GM19395 (cell line): Measurements from ENCODE around the gene GABBR2.

ENCODE experiments used
- ATAC-seq: cut with Tn5 transposase; IDR thresholded peaks from one replicate; pipeline ENCODE4 v1.9.1; 2021; ENCODE audit warnings: mild to moderate bottlenecking, moderate library complexity; ENCODE audit not compliant: unreplicated experiment

The GABBR2 gene

DNA sequence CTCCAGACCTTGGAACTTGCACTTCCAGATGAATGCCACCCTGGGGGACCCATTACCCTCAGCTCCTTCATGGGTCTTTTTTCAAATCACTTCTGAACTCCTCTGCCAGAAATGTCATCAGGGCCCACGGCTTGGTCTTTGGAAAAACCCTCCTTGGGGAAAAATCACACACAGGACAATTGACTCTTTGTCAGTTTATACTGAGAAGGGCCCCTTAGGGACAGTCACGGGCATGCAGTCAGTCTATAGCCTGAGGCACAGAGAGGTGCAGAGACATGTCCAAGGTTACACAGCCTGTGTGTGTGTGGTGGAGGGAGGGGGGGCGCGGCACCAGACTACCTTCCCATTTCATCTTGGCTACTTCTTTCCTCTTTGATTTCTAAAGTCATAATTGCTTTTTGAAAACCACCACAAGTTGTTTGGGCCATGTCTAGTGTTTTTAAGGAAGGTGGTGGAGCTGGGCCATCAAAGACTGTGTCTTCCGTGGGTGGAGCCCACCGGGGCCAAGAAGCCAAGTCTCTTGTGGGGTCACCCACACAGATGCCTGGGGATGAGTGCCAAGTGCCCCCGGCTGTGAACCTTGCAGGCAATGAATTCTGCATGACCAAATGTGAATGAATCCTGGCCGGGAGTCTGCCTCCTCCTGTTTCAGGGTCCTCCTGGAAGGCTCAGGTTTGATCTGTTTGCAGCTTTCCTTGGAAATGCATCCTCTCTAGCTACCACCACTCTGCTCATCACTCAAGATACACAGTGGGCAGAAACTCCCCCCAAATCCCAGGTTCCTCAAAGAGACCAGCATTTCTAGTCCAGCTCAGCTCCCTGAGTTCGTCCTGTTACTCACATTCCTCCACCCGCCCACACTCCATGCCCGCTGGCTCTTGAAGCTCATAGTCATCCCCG is 253.2 kb downstream of the GABBR2 start:
- ATAC-seq: no peak

GRCh38 chr9:98453589-98454311 is 255.0 kb downstream of the GABBR2 start:
- ATAC-seq: no peak

DNA sequence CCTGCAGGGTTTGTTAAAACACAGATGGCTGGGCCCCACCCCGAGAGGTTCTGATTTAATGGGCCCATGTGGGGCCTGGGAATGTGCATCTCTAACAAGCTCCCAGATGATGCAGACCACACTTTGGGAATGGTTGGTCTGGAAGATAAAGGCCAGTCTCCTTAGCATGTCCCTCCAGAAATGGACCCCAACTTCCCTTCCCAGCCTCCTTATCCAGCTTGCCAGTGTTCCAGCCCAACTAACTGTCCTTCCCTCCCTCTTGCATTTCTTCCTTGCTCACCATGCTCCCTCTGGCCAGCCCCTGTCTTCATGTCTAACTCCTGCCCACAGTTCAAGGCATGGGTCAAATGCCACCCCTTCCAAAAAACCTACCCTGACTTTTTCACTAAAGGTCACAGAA is 257.2 kb downstream of the GABBR2 start:
- no peak for ATAC-seq

DNA sequence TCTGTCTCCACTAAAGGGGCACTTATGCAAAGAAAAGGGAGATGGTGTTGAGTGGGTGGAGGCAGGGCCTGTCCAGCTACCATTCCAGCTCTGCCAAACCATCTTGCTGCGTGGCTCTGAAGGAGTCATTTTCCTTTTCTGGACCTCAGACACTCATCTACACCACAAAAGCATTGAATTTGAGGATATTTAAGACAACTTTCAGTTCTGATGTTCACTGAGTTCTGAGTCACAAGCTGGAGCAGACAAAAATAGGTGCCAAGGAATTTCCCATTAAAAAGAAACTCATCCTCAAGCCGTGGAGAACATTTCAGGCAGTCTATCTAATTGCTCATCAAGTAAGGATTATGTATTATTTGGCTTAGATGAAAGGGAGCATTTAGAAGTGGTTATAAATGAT is 258.2 kb downstream of the GABBR2 start:
- no peak for ATAC-seq

DNA sequence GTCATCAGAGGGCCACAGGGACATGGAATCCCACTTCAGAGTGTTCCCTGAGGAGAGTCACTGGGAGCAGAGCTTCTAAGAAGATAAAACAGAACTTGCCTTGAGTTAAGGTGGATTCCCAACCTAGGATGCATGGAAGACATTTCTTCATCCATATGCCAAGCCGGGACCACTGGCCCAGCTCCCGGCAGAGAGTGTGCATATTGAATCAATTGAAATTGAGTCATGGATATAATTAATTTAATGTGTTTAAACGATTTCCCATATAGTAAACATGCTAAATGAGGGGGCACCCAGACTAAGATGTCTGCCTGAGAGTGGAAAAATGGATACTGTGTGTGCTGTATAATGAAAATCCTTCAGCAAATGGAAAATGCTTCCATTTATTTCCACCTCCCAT is 258.9 kb downstream of the GABBR2 start:
- no peak for ATAC-seq

DNA sequence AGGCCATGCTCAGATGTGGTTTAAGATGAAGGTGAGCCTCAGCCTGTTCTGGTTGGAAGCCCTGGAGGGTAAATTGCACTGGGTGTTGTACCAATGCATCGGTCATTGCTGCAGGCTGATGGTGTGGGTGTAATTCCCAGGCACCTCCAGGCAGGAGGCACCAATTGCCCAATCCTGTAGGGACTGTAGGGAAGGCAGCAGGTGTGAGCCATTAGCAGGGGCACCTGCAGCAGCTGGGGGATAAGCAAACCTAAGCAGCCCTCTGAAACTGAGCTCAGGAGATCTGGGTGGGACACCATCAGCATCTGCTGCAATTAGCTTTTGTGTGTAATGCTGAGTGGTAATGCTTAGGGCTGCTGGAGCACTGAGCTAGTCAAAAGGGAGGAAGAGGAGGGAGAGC is 263.2 kb downstream of the GABBR2 start:
- ATAC-seq: no peak

GRCh38 chr9:98444601-98445000 is 264.1 kb downstream of the GABBR2 start:
- ATAC-seq: no peak

DNA sequence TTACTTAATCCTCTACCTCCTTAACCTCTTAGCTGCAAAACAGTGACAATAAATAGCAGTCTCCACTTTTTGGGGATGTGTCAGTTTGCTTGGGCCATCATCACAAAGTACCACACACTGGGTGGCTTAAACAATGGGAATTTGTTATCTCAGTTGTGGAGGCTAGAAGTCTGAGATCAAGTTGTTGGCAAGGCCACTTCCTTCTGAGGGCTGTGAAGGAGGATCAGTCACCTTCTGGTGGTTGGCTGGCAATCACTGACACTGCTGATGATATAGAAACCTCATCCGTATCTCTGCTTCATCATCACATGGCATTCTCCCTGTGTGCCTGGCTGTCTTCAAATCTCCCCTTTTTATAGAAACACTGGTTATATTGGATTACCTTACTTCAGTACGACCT is 266.2 kb downstream of the GABBR2 start:
- no peak for ATAC-seq

GRCh38 chr9:98442114-98442513 is 266.6 kb downstream of the GABBR2 start:
- ATAC-seq: no peak

DNA sequence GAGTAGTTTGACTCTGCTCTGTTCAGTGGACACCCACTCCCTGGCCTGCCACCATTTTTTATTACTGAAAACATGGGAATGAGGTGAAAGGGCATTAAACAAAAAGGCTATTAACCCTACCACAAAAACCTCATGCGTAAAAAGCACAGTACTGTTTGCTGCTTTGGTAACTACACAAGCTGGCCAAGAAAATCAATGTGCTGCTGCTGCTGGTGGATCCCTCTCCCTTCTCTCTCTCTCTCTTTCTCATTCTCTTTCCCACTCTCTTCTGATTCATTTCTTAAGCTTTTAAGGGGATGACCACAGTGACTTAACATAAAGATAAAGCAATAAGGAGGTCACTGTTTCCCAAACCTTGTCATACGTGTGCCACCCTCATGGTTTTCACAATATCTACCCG is 270.1 kb downstream of the GABBR2 start:
- no peak for ATAC-seq

GRCh38 chr9:98437458-98438034 is 271.2 kb downstream of the GABBR2 start:
- ATAC-seq: no peak

DNA sequence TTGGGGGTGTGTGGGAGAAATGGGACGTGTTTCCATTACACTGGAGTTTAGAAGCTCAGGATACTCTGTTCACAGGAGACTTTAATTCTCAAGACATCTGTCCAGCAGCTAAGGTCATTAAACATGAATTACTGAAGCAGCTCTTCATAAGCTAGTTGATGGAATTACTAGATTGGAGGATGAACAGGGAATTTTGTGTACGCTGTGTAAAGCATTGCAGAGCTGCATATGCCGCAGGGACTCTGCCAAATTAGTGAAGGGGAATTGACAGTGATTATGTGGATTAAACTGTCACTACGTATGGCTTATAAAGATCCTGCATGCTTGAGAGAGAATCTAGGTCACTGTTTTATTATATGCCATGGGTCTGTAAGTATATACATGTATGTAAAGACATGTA is 275.8 kb downstream of the GABBR2 start:
- ATAC-seq: no peak

DNA sequence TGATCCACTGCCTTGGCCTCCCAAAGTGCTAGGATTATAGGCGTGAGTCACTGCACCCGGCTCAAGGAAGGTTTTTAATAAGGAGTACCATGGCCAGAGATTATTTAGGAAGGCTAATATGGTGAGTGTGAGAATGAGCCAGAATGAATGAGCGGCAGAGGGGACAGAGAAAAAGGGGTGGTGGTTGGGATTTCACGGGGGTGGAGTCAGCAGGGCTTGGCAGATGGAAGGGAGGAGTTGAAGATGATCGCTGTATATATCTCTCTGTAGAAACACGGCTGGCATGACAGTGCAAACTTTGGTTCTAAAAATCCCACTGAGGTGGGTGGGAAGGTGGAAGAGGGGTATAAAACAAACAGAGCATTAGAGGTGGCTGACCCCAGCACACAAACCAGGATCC is 276.6 kb downstream of the GABBR2 start:
- ATAC-seq: no peak

DNA sequence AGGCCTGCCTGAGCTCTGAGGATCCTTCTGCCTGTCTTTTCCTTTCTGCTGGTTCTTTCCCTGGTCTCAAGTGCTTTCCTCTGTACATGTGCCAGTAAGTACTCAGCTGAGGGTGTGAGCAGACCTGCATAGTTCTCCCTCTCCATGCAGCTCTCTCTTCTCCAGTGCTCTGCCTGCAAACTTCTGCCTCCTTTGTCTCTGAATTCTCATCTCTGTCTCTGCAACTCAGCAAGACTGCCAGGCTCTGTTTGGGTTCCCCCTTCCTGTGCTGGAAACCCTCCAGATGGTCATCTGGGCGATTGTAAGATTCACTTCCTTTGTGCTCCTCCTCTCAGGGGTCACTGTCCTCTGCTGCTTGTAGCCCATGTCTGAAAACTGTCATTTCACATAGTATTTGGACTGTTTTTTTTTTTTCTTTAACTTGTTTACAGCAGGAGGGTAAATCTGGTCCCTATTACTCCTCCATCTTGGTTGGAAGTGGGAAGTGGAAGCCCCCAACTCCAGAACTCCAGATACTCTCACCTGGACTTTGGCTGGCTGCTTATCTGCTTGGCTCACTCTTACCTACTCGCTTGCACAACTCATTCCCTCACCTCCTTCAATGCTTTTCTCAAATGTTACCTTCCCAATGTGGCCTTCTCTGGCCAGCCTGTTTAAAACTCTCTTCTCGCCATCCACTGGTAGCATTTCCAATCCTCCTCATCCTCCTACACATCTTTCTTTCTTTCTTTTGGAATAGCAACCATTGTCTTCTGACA is 278.0 kb downstream of the GABBR2 start:
- ATAC-seq: no peak

DNA sequence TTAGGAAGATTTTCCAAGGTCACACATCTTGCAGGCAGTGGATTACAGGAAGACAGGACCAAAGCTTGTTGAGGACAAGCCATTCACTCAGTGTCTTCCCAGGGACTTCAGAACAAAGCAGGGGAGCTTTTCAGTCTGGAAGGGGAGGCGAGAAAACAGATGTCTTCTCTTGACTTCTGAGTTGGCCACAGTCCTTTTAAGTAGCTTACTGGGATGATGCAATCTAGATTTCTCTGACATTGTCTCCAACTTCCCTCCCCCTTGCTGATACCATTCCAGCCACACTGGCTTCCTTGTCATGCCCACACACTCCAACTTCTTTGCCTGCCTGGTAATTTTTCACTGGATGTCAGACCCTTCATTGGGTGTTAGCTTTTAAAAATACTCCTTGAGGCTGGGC is 279.1 kb downstream of the GABBR2 start:
- ATAC-seq: no peak

DNA sequence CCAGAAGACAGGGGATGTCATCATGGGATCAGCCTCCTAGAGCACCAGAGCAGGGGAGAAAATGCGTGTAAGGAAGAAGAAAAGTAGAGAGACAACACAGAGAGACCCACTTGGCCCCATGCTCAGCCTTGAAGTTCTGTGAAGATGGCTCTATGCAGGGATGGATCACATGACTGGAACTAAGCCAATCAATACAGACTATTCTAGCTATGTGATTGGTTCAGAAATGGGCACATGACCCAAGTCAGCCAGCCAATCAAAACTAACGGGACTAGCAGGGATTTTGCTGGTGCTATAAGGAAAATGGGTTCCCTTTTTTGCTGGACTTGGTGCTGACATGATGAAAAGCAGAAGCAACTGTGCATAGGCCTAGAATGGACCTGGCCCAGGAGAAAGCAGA is 280.3 kb downstream of the GABBR2 start:
- no peak for ATAC-seq

GRCh38 chr9:98427491-98427890 is 281.2 kb downstream of the GABBR2 start:
- ATAC-seq: no peak

DNA sequence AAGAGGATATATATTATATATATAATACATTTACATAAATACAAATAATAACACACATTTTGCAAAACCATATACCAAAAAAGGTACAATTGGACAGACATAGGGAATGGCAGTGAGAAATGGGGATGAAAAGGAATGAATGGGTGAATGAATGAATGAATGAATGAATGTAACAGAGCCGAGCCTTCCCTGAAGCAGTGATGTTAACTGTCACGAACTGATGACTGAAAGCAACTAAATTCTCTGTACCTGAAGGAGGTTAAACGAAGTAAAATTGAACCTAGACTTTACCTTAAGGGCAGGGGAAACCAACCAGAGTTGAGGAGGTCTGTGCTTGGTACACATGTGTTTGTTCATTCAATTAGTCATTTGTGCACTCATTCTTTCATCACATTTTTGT is 283.7 kb downstream of the GABBR2 start:
- ATAC-seq: no peak

- no peak for ATAC-seq
Measured at GRCh38 chr9:98419260-98419603, 289.5 kb downstream of the GABBR2 start.

GRCh38 chr9:98418578-98419259 is 290.0 kb downstream of the GABBR2 start:
- ATAC-seq: no peak
